ENCODE data around the gene ZNF777.
"Not testable (repeated sequence)": the region's sequence is repeated elsewhere in the genome, so short reads cannot be mapped to it uniquely, and the experiment has no call there.

Gene ZNF777

DNA sequence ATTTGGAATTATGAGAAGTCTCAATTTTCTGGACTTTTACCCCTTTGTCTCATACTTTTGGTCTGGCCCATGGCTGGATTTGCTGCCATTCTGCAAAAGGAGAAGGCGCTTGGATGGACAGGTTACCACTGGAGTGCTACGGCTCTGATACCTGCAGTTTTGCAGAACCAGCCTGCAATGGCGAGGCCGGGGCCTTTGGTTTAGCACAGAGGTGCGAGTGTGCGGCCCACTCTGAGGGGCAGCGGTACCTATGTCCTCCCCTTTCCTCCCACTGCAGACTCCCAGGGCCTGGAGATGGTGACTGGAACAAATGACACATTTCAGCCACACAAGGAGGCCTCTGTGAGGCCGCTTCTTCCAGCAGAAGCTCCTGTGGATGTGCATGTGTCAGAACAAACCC is 11.9 kb downstream of the ZNF777 start:
- peaks cover 24 to 80% of the 10 kb centered on the region in 2 experiments for H3K36me3 ChIP-seq (ENCODE audit: control insufficient read depth in 2 of 2, insufficient read depth in 1 of 2, low read length in 2 of 2)
- CTCF ChIA-PET, result no interaction called here
- no peak for TF ChIP-seq ZNF292 (tag by site-specific recombination; IDR thresholded peaks at IDR 0.05; ENCODE audit: borderline replicate concordance, low read depth)
- TF ChIP-seq ZNF521 (tag by site-specific recombination; IDR thresholded peaks at IDR 0.05), result no peak
- TF ChIP-seq ZNF654 (tag by site-specific recombination; IDR thresholded peaks at IDR 0.05; ENCODE audit: low read depth), result no peak
- TF ChIP-seq, protein P1, sequence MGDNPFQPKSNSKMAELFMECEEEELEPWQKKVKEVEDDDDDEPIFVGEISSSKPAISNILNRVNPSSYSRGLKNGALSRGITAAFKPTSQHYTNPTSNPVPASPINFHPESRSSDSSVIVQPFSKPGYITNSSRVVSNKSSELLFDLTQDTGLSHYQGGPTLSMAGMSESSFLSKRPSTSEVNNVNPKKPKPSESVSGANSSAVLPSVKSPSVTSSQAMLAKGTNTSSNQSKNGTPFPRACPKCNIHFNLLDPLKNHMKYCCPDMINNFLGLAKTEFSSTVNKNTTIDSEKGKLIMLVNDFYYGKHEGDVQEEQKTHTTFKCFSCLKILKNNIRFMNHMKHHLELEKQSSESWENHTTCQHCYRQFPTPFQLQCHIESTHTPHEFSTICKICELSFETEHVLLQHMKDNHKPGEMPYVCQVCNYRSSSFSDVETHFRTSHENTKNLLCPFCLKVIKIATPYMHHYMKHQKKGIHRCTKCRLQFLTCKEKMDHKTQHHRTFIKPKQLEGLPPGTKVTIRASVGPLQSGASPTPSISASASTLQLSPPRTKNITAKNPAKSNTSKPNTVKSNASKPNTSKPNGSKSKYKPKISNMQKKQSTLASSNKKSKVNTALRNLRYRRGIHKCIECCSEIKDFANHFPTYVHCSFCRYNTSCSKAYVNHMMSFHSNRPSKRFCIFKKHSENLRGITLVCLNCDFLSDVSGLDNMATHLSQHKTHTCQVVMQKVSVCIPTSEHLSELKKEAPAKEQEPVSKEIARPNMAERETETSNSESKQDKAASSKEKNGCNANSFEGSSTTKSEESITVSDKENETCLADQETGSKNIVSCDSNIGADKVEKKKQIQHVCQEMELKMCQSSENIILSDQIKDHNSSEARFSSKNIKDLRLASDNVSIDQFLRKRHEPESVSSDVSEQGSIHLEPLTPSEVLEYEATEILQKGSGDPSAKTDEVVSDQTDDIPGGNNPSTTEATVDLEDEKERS (tag by site-specific recombination; IDR thresholded peaks at IDR 0.05), result no peak

DNA sequence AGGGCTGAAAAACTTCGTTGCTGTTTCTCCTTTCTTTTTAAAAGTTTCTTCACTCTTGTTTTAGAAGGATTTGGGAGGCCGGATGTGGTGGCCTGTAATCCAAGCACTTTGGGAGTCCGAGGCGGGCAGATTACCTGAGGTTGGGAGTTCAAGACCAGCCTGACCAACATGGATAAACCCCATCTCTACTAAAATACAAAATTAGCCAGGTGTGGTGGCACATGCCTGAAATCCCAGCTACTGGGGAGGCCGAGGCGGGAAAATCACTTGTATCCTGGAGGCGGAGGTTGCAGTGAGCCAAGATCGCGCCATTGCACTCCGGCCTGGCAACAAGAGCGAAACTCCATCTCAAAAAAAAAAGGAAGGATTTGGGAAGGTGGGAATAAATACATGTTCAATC is 14.8 kb downstream of the ZNF777 start:
- H3K27ac ChIP-seq (ENCODE audit: extremely low read depth, low read depth, low read length); POLR2A ChIA-PET; H3K4me1 ChIP-seq (ENCODE audit: control insufficient read depth, insufficient read depth, low read length); H3K4me3 ChIP-seq (ENCODE audit: low read depth, low read length); H3K9me3 ChIP-seq (ENCODE audit: control insufficient read depth, insufficient read depth, low read depth, low read length): not testable (repeated sequence)
- H3K36me3 ChIP-seq (ENCODE audit: control insufficient read depth in 2 of 2, insufficient read depth in 1 of 2, low read length in 2 of 2), result peaks cover 12 to 71% of the 10 kb centered on the region in 2 experiments
- CTCF ChIA-PET, result interaction anchor here (0.7 kb wide), 1 partner anchor 47 kb away, joined by 4 read pairs; no protein-coding TSS in a partner anchor

More for the DNA sequence above, 11.9 kb downstream of the ZNF777 start:
- Histone ChIP-seq H3K27ac (ENCODE audit: extremely low read depth, low read depth, low read length) (no peak overlapping the region), H3K4me3 (ENCODE audit: low read depth, low read length) (no peak overlapping the region), H3K4me1 (ENCODE audit: control insufficient read depth, insufficient read depth, low read length) (no peaks in the 10 kb centered on the region), H3K9me3 (ENCODE audit: control insufficient read depth, insufficient read depth, low read depth, low read length) (no peaks in the 10 kb centered on the region)
- POLR2A ChIA-PET, result no interaction called here

DNA sequence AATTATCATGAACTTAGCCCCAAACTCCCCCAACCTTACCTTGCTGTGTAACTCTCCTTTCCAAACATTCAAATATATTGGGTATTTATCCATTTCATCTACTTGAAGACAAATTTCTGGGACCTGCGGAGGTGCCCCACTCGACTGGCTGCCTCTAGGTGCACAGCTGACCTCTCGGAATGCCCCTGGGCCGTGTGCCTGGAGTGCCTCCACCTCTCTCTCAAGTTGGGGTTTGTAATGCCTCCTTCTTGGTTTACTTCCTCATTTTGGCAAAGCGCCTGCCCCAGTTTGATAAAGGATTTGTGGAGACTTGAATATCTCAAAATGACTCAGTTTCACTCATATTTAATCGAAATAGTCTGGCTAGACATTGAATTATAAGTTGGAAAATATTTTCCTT is 16.6 kb downstream of the ZNF777 start:
- Histone ChIP-seq H3K9me3 (ENCODE audit: control insufficient read depth, insufficient read depth, low read depth, low read length) (no peaks in the 10 kb centered on the region), H3K4me3 (ENCODE audit: low read depth, low read length) (no peak overlapping the region), H3K4me1 (ENCODE audit: control insufficient read depth, insufficient read depth, low read length) (no peaks in the 10 kb centered on the region), H3K36me3 (ENCODE audit: control insufficient read depth in 2 of 2, insufficient read depth in 1 of 2, low read length in 2 of 2) (peaks cover 3 to 63% of the 10 kb centered on the region in 2 experiments; a peak in 2 of 3 replicates), H3K27ac (ENCODE audit: extremely low read depth, low read depth, low read length) (no peak overlapping the region)
- TF ChIP-seq, protein P2, sequence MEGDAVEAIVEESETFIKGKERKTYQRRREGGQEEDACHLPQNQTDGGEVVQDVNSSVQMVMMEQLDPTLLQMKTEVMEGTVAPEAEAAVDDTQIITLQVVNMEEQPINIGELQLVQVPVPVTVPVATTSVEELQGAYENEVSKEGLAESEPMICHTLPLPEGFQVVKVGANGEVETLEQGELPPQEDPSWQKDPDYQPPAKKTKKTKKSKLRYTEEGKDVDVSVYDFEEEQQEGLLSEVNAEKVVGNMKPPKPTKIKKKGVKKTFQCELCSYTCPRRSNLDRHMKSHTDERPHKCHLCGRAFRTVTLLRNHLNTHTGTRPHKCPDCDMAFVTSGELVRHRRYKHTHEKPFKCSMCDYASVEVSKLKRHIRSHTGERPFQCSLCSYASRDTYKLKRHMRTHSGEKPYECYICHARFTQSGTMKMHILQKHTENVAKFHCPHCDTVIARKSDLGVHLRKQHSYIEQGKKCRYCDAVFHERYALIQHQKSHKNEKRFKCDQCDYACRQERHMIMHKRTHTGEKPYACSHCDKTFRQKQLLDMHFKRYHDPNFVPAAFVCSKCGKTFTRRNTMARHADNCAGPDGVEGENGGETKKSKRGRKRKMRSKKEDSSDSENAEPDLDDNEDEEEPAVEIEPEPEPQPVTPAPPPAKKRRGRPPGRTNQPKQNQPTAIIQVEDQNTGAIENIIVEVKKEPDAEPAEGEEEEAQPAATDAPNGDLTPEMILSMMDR (tag by site-specific recombination; IDR thresholded peaks at IDR 0.05), result no peak
- TF ChIP-seq ZFP69B (tag by site-specific recombination; IDR thresholded peaks at IDR 0.05), result no peak
- TF ChIP-seq ZNF366 (tag by site-specific recombination; conservative IDR thresholded peaks at IDR 0.05), result no peak
- TF ChIP-seq ZNF354C (tag by site-specific recombination; IDR thresholded peaks at IDR 0.05; ENCODE audit: borderline replicate concordance, low read depth), result no peak
- TF ChIP-seq ZNF211 (tag by site-specific recombination; IDR thresholded peaks at IDR 0.05; ENCODE audit: low read depth), result no peak
- TF ChIP-seq ZNF660 (tag by site-specific recombination; IDR thresholded peaks at IDR 0.05), result no peak
- no peak for TF ChIP-seq EGR2 (tag by site-specific recombination; IDR thresholded peaks at IDR 0.05; ENCODE audit: low read depth)
- TF ChIP-seq ZSCAN30 (tag by site-specific recombination; IDR thresholded peaks at IDR 0.05), result no peak
- no peak for TF ChIP-seq BCL11B (tag by site-specific recombination; IDR thresholded peaks at IDR 0.05; ENCODE audit: low read depth)
- ChIA-PET POLR2A (no interaction called here), CTCF (interaction anchor here (0.5 to 0.7 kb wide), 2 partner anchors 182 to 333 kb away, joined by 3 read pairs; partner anchors contain the start of gene ZNF783)

DNA sequence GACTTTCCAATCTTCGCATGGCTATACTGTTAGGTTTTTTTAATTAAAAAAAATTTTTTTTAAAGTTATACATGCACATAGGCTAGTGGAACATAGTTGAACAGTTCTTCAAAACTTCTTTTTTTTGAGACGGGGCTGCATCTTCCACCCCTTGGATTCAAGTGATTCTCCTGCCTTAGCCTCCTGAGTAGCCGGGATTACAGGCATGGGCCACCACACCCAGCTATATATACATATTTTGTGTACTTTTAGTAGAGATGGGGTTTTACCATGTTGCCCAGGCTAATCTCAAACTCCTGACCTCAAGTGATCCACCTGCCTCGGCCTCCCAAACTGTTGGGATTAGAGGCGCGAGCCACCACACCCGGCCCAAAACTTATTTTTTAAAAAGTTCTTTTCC is 17.3 kb downstream of the ZNF777 start:
- Histone ChIP-seq H3K4me3 (ENCODE audit: low read depth, low read length) (no peak overlapping the region), H3K27ac (ENCODE audit: extremely low read depth, low read depth, low read length) (no peak overlapping the region), H3K36me3 (ENCODE audit: control insufficient read depth in 2 of 2, insufficient read depth in 1 of 2, low read length in 2 of 2) (peaks cover 3 to 62% of the 10 kb centered on the region in 2 experiments; a peak in 2 of 3 replicates), H3K4me1 (ENCODE audit: control insufficient read depth, insufficient read depth, low read length) (no peaks in the 10 kb centered on the region), H3K9me3 (ENCODE audit: control insufficient read depth, insufficient read depth, low read depth, low read length) (no peaks in the 10 kb centered on the region)
- CTCF ChIA-PET, result interaction anchor here (0.7 kb wide), 1 partner anchor 181 kb away, joined by 3 read pairs; the partner anchor contains the start of gene ZNF783
- POLR2A ChIA-PET, result no interaction called here
- TF ChIP-seq, protein P3, sequence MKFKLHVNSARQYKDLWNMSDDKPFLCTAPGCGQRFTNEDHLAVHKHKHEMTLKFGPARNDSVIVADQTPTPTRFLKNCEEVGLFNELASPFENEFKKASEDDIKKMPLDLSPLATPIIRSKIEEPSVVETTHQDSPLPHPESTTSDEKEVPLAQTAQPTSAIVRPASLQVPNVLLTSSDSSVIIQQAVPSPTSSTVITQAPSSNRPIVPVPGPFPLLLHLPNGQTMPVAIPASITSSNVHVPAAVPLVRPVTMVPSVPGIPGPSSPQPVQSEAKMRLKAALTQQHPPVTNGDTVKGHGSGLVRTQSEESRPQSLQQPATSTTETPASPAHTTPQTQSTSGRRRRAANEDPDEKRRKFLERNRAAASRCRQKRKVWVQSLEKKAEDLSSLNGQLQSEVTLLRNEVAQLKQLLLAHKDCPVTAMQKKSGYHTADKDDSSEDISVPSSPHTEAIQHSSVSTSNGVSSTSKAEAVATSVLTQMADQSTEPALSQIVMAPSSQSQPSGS (tag by site-specific recombination; IDR thresholded peaks at IDR 0.05; ENCODE audit: low read depth), result no peak
- TF ChIP-seq SALL2 (tag by site-specific recombination; IDR thresholded peaks at IDR 0.05; ENCODE audit: borderline replicate concordance) (no peak), ZNF571 (tag by site-specific recombination; IDR thresholded peaks at IDR 0.05) (no peak), HOXD13 (CRISPR knock-in tag; IDR thresholded peaks at IDR 0.05; ENCODE audit: borderline replicate concordance) (no peak), OVOL3 (tag by site-specific recombination; IDR thresholded peaks at IDR 0.05) (no peak), ZNF660 (tag by site-specific recombination; IDR thresholded peaks at IDR 0.05) (no peak), ZNF202 (tag by site-specific recombination; IDR thresholded peaks at IDR 0.05; ENCODE audit: borderline replicate concordance) (no peak), ZNF211 (tag by site-specific recombination; IDR thresholded peaks at IDR 0.05; ENCODE audit: low read depth) (no peak)
- TF ChIP-seq, protein P4, sequence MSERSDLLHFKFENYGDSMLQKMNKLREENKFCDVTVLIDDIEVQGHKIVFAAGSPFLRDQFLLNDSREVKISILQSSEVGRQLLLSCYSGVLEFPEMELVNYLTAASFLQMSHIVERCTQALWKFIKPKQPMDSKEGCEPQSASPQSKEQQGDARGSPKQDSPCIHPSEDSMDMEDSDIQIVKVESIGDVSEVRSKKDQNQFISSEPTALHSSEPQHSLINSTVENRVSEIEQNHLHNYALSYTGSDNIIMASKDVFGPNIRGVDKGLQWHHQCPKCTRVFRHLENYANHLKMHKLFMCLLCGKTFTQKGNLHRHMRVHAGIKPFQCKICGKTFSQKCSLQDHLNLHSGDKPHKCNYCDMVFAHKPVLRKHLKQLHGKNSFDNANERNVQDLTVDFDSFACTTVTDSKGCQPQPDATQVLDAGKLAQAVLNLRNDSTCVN (tag by site-specific recombination; optimal IDR thresholded peaks at IDR 0.05), result no peak
